HG03196 (cell line): ENCODE measurements around the gene TIMM17B.

Source experiments
- ATAC-seq: cut with Tn5 transposase; IDR thresholded peaks from one replicate; pipeline ENCODE4 v1.9.1; 2021; ENCODE audit not compliant: unreplicated experiment

TIMM17B gene

DNA sequence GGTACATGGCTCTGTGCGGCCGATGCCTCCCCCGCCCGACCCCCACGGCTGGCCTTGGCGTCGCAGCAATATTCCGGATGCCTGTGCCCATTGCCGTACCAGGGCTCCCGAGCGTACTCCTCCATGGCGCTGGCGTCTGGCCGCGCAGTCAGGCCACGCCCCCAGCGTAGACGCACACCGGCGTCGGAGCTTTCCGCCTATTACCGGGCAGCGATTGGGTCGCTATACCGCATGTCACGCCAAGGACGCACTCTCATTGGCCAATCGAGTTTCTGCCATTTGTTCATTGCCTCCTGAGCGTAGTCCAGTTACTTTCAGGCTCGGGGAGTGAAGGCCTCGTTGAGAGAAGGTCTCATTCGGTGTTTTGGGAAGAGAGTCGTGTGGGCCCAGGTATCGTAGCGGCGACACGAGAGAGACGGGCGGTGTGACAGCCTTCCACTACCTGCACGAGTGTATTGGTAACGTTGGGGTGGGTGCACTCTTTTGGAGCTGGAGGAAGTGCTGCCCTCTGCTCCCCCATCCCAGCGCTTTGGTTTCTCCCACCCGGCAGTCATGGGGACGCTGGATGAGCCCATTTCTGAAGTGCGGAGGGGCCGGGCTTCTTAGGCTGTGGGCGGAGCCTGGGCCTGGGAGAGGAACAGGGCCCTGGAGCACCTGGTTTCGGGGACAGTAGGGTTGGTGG is at the start of gene TIMM17B, which contains the start of gene PQBP1:
Gene TIMM17B (minus strand): TSS at position 144 of the 682 bp plus-strand sequence. CDS start 19 bp downstream, at position 125.
Gene PQBP1 (plus strand): TSS at position 306 of the 682 bp plus-strand sequence. CDS start 580 bp downstream, outside the sequence.
- ATAC-seq: peak; percentile 88

DNA sequence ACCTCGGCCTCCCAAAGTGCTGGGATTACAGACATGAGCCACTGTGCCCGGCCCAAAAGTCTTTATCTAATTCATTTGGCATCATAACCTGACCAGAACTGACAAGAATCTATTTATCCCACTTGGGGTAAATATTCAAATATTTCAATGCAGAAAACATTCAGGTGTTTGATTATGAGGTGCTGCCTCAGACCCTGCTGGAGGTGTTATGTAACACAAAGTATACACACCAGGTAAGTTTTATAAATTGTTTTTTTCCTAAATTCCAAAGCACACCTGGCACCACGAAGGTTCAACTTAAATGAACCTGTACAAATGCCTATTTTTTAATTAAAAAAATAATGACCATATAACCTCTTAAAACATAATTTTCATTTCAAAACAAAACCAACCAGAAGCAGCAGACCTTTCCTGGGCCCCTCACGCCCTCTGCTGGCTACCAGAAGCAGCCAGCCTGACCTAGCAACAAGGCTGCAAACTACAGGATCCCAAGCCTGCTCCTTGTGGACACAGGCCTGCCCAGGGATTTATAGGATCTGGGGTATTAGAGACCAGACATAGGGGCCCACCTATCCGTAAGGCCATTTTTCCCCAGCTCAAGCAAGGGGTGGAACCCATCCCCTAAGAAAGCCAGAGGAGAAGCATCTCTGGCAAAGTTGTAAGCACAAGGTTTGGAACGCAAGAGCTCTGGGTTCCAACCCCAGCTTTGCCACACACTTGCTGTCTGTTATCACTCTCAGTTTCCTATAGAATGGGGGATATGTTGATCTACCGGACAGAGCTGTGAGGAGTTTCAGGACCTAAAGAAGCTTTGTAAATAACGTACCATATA is 48.2 kb upstream of the TIMM17B start:
- ATAC-seq: no peak

DNA sequence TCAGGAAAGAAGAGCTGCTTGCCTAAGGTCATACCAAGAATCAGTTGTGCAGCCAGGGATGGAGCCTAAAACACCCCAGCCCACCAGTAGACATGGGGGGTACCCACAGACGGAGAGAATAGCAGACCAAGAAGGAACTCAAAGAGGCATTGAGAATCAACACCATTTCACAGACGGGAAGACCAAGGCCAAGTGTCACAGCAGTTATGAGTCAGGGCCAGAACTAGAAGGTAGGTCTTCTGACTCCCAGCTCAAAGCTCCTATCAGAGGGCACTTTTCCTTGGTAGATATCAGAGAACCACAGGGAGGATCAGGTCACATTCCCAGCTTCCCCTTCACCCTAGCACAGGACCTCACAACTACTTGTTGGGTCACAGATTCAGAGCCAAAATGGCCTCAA is 45.3 kb upstream of the TIMM17B start:
- ATAC-seq: no peak

GRCh38 chrX:48940404-48940955 is 42.9 kb upstream of the TIMM17B start:
- ATAC-seq: no peak

GRCh38 chrX:48939524-48940228 is 42.1 kb upstream of the TIMM17B start:
- ATAC-seq: no peak

DNA sequence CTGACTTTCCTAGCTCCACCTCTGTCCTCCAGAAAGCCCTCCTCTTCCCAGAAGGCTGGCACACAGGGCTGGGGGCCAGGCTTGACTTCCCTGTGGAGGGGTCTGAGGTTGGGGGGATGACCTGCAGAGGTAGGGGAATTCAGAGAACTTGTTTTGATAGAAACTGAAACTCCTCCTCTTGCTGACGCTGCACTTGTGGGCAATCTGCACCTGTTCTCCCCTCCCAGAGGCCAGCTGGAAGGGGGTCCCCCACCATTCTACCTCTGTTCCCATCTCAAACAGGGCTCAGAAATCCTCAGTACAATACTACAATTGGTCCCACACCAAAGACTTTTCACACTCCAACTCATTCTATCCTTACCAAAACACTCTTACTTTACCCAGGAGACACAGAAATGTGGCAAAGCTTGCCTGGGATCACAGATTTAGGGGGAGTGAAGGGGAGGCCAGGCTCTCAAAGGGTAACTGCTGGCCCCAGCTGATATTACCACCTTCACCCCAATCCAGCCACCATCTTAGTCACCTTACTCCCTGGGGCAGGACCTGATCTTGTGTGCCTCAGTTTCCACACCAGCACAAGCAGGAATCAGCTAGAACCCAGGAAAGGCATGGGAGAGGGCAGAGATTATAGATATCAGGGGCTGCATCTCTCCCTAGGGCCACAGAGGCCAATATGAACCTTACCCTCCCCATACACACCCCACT is 41.3 kb upstream of the TIMM17B start:
- ATAC-seq: peak; percentile 49

DNA sequence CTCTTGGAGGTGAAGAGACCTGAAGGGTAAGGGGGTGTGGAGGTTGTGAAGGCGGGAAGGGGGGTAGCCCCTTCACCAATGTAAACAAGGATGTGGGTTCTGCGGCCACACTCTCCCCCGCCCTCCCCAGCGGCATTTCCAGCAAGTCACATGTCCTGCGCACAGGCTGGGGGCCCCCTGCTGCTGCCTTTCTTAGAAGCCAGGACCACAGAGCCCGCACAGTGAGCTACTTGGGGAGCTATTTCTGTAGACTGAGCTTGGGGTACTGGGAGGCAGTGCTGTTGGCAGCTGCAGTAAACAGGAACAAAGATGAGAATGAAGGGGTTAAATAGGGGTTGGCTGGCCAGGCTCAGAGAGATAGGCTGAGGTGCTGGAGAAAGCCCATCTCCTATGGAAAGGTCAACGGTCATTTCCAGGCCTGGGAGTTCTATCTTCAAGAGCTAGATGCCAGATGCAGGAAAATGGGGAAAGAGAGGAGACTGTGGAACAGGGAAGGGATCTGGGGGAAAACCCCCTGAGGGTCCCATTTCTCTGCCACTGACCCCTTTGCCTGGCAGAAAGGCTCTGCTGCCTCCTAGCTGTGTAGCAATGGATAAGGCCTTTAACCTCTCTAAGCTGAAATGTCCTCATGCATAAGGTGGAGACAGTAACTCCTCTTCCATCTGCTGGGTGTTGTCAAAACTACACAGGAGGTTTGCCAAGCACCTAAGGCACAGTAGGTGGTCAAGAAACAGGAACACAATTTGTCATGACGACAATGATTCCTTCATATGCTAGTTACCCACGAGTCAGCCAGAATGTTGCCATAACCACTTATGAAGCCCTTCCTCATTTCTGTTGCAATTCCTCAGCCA is 39.7 kb upstream of the TIMM17B start:
- ATAC-seq: peak; percentile 48

DNA sequence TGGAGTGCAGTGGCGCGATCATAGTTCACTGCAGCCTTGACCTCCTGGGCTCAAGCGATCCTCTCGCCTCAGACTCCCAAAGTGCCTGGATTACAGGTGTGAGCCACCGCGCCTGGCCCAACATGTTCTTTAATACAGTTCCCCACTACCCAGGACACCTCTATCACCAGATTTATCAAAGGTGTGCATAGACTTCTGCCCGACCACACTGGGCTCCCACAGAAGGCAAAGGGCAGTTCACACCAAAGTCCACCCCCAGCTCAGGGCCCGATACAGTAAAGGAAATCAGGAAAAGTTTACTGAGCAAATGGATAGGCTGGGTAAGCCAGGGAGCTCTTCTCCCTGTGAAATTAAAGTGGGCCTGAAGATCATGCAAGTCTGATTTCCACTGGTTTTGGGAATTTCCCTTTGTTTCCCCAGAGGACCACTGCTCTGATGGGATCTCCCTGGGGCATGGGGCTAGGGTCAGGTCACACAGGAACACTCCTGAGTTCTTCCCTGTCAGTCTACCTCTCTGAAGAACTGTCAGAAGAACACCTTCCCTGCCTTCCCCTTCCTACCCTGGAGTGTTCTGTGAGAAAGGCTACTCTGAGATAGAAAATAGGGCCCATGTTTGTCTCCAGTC is 39.0 kb upstream of the TIMM17B start:
- peak; percentile 8 for ATAC-seq

DNA sequence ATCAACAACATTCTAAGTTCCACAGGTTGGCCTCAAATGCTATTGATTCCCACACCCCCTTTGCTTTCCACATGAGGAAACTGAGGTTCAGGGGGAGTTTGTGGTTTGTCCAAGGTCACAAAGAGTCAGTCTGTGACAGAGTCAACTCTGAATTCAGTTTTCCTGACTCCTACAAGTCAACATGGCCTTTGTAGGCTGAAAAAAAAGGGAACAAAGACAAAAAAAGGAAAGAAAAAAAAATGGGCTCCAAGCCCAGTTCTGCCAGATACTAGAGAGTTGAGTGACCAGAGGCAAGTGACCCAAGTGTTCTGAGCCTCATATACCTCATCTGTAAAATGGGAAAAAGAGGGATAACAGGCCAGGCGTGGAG is 37.7 kb upstream of the TIMM17B start:
- no peak for ATAC-seq

- ATAC-seq: no peak
Measured at GRCh38 chrX:48934581-48935300, 37.2 kb upstream of the TIMM17B start.

DNA sequence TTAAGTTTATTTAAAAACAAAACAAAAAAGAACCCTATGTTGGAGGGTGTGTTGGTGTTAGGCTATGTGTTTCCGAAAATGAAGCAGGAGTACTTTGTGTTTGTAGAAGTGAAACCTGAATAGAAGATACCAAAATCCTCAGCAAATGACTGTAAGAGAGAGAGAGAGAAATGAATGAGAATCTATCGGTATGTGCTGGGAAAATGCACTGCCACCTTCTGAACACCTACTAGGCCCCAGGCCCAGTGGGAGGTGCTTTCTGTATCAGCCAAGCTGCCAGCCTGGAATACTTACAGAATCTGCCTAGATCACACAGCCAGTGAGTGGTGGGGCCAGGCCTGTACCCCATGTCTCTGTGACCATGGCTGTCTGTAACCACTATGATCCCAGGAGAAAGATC is 36.2 kb upstream of the TIMM17B start:
- ATAC-seq: no peak

GRCh38 chrX:48927736-48928382 is 30.3 kb upstream of the TIMM17B start:
- ATAC-seq: no peak

- ATAC-seq: no peak
Measured at GRCh38 chrX:48927123-48927522, 29.6 kb upstream of the TIMM17B start.

GRCh38 chrX:48924270-48924669 is 26.7 kb upstream of the TIMM17B start:
- ATAC-seq: no peak

DNA sequence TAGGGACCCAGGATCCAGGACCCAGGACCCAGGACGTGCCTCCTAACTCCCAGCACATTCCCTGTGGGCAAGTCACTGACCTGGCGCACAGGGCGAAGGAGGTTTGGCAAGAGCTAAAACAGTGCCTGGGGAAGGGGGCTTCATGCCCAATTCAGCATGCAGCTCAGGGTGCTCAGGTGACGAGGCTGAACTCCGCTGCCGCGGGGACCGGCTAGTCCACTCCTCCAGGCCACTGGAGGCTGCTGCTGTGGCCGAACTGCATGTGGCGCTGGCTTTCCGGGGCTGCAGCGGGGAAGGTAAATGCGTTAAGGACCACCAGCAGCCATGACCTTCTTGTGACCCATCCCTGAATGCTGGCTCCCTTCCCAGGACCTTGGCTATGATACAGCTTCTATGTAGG is 26.2 kb upstream of the TIMM17B start:
- no peak for ATAC-seq

DNA sequence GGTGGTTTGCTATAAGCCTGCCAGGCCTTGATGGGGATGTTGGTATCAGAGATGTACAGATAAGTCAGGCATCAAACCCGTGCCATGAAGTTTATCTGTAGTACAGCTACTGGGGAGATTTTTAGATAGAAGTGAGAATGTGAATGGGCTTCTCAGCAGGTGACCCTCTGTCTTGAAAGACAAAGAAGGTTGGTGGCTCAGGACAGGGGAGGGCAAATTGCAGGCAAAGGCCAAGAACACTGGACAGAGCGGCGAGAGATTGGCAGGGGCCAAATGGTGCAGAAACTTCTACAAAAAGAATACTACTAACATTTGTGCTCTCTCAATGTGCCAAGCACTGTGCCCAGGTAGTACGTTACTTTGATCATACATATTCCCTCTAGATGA is 23.1 kb upstream of the TIMM17B start:
- no peak for ATAC-seq

DNA sequence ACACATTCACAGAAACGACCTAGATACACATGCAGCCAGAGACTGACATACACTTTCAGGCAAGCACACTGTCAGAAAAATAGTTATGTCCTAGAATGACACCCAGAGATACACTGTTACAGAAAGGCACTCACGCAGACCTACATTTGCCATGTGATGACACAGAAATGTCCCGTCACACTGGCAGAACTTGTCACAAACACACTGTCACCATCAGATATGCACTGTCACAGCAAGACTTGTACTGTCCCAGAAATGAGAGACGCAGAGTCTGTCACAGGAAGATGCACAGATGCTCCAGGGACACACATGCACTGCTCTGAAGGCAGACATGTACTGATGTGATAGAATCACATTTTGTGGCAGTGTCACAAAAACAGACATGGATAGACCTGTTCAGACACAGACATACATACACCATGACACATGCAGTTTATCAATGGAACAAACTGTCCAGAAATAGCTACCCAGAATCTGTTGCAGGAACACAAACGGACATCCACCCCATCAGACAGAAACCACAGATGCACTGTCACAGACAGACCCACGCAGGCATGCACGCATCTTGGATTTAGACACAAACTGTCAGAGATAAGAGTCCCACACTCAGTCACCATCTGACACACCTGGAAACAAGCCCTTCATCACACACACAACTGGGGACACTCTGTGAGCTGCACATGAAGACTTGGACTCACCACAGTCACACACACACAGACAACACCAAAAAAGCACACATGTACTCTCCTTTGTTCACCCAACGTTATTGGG is 22.6 kb upstream of the TIMM17B start:
- ATAC-seq: no peak
